Left ventricle myocardium inferior (tissue), 1 donor: ENCODE results near the gene PDZD11. TPM values are rescaled to one million over a fixed set of nuclear protein-coding genes. Genes with fewer than 3 reads are reported as not detected.

Experiments
- DNase-seq: peaks from one replicate; pipeline ENCODE4 v3.0.0-alpha.2; 2020
- H3K27ac ChIP-seq: fragments of 200-600 bp; replicated peaks from 2 replicates; pipeline ENCODE4 v1.8.0; 2021
- H3K27me3 ChIP-seq: fragments of 200-600 bp; 2 replicates; pipeline ENCODE4 v1.8.0; 2021; ENCODE audit warnings: low read depth
- H3K36me3 ChIP-seq: fragments of 200-600 bp; 2 replicates; pipeline ENCODE4 v1.8.0; 2021
- H3K4me1 ChIP-seq: fragments of 200-600 bp; 2 replicates; pipeline ENCODE4 v1.8.0; 2021
- H3K4me3 ChIP-seq: fragments of 200-600 bp; 2 replicates; pipeline ENCODE4 v1.8.0; 2021; ENCODE audit warnings: mild to moderate bottlenecking, moderate library complexity
- H3K9me3 ChIP-seq: fragments of 200-600 bp; replicated peaks from 2 replicates; pipeline ENCODE4 v1.8.0; 2021
- intact Hi-C: fragments of 100-400 bp; cut with micrococcal nuclease; formaldehyde crosslinking; loops from one replicate; pipeline ENCODE4 v1.11.0; 2022
- total RNA-seq: library from RNA; stranded (reverse); fragmentation: NEBNext Ultra II Directional; extraction: Animal tissue kit (Norgen Biotek cat#: 25700); gene quantifications from one replicate; pipeline ENCODE4 v1.2.1, GENCODE V29; 2021
- TF ChIP-seq, protein P1 (sequence below): fragments of 200-600 bp; IDR thresholded peaks from 2 replicates; pipeline ENCODE4 v1.8.0; 2021; ENCODE audit warnings: antibody characterized with exemption, mild to moderate bottlenecking, borderline replicate concordance
- donor health status: DM: no; HTN: yes; CAD: no; lungs with severe emphysema.

The PDZD11 gene
- total RNA-seq, 1 donor from 2014 or later: 36.5 TPM

DNA sequence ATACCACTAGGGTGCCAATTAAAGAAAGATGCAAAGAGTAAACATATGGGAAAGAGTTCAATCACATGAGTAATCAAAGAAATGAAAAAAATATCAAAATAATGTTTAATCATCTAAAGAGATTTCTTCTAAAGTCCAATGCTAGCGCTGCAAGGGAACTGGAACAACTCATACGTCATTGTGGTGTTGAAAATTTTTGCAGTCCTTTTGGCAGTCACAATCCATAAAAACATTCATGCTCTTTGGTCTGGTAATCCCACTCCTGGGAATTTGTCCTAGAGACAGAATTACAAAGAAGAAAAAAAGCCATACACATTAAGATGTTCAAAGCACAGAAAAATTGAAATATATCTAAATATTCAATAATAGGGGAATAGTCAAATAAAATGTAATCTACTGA is 34.3 kb downstream of the PDZD11 start:
- Histone ChIP-seq H3K27me3 (no peaks in the 10 kb centered on the region), H3K27ac (no peak overlapping the region), H3K4me3 (no peak overlapping the region), H3K4me1 (no peaks in the 10 kb centered on the region), H3K9me3 (no peaks in the 10 kb centered on the region), H3K36me3 (no peaks in the 10 kb centered on the region)
- TF ChIP-seq, protein P1, sequence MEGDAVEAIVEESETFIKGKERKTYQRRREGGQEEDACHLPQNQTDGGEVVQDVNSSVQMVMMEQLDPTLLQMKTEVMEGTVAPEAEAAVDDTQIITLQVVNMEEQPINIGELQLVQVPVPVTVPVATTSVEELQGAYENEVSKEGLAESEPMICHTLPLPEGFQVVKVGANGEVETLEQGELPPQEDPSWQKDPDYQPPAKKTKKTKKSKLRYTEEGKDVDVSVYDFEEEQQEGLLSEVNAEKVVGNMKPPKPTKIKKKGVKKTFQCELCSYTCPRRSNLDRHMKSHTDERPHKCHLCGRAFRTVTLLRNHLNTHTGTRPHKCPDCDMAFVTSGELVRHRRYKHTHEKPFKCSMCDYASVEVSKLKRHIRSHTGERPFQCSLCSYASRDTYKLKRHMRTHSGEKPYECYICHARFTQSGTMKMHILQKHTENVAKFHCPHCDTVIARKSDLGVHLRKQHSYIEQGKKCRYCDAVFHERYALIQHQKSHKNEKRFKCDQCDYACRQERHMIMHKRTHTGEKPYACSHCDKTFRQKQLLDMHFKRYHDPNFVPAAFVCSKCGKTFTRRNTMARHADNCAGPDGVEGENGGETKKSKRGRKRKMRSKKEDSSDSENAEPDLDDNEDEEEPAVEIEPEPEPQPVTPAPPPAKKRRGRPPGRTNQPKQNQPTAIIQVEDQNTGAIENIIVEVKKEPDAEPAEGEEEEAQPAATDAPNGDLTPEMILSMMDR: no peak
- no peak for DNase-seq
- intact Hi-C loops: no loop called here

DNA sequence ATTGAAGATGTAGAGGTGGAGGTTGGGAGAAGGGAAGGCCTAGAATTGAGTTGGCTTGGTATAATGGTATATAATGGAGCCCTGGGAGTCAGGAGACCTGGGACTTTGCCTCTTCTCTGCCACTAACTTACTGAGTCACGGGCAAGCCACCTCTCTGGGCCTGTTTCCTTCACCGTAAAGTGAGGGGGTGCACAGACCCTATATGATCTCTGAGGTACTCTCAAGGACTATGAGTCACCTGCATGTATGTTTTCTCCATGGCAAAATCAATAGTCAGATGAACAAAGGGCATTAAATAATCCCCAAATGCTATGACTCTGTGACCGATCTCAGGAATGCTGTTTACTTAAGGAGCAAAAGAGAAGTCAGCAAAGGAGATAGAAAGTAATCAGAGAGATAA is 34.8 kb downstream of the PDZD11 start:
- H3K4me3 ChIP-seq: no peak overlapping the region
- no peaks in the 10 kb centered on the region for H3K9me3 ChIP-seq
- intact Hi-C loops: no loop called here
- H3K36me3 ChIP-seq: no peaks in the 10 kb centered on the region
- TF ChIP-seq, protein P1: no peak
- no peaks in the 10 kb centered on the region for H3K4me1 ChIP-seq
- no peaks in the 10 kb centered on the region for H3K27me3 ChIP-seq
- DNase-seq: no peak
- no peak overlapping the region for H3K27ac ChIP-seq

DNA sequence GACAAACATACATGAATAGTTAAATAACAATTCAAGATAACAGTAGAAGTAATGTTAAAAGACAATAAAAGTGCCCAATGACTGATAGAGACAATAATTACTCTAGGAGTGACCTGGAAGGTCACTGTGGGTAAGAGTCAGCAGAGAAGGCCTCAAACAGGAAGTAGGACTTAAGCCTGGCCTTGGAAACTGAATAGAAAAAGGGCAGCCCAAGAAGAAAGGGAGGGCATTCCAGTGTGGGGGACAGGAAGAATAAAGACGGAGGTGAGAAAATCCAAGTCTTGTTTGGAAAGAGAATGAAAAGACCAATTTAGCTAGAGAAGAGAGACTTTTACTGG is 35.7 kb downstream of the PDZD11 start:
- Histone ChIP-seq H3K27me3 (no peaks in the 10 kb centered on the region), H3K27ac (no peak overlapping the region), H3K36me3 (no peaks in the 10 kb centered on the region), H3K4me1 (no peaks in the 10 kb centered on the region), H3K9me3 (no peaks in the 10 kb centered on the region), H3K4me3 (no peak overlapping the region)
- intact Hi-C loops: no loop called here
- TF ChIP-seq, protein P1: no peak
- DNase-seq: no peak

DNA sequence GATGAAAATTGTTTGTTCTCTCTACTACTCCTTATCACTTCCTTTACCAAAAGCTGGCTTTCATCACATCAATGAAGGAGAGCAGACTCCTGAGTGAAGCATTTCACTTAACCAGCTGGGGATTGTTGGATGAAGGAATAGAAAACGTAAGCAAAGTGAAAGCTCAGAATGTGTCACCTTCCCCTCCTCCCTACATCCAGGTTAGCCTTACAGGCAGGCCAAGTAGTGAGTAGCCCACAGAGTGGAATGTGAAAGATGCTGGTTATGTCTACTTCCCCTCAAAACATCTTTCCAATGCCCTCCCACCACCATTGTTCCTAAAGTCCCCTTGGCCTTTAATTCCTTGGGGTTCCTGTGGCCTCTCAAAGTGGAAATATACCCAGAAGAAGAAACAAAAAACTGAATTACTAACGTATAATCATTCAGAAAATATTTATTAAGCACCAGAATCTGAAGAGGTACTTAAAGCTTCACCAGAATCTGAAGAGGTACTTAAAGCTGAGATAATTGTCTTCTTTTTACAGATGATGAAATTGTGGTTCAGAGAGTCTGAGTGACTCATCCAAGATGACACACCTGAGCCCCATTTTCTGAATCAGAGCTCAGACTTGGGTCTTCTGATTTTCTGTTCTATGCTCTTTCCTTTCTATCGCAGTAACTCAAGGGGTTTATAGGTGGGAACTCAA is 36.2 kb downstream of the PDZD11 start:
- no peak for DNase-seq
- no peaks in the 10 kb centered on the region for H3K9me3 ChIP-seq
- no peaks in the 10 kb centered on the region for H3K27me3 ChIP-seq
- no peaks in the 10 kb centered on the region for H3K36me3 ChIP-seq
- TF ChIP-seq, protein P1: no peak
- H3K4me1 ChIP-seq: no peaks in the 10 kb centered on the region
- intact Hi-C loops: no loop called here
- H3K4me3 ChIP-seq: no peak overlapping the region
- H3K27ac ChIP-seq: no peak overlapping the region

DNA sequence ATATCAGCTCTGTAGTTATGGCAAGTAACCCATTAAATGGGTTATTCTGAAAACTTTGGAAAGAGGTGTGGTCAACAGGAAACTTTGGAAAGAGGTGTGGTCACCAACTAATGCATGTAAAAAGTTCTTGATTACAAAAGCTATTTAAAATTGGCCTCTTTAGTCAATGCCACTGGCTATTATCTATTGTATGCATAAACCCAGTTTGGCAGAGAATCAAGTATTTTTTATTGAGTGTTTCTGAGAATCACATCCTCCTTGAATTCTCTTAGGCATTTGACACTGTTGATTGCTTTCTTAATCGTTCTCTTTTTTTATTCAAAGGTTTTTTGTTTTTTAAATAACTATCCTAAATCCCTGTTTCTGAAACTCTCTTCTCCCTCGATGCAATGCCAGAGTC is 37.2 kb downstream of the PDZD11 start:
- no peak overlapping the region for H3K27ac ChIP-seq

More for the DNA sequence above, 37.2 kb downstream of the PDZD11 start:
- no peak overlapping the region for H3K4me3 ChIP-seq
- H3K27me3 ChIP-seq: no peaks in the 10 kb centered on the region
- H3K4me1 ChIP-seq: no peaks in the 10 kb centered on the region
- no peaks in the 10 kb centered on the region for H3K9me3 ChIP-seq
- H3K36me3 ChIP-seq: no peaks in the 10 kb centered on the region
- TF ChIP-seq, protein P1: no peak
- DNase-seq: no peak
- intact Hi-C loops: no loop called here
